Bronchial epithelial cell (primary cell): ENCODE measurements around the gene NFE2L1. TPM values are rescaled to one million over a fixed set of nuclear protein-coding genes. Genes with fewer than 3 reads are reported as not detected.

Experiments used
- DNase-seq: peaks from one replicate; pipeline ENCODE4 v3.0.0-alpha.2; 2010; ENCODE audit warnings: low read depth
- FAIRE-seq: peaks from 2 replicates; lab custom pipeline; 2011; peaks lifted over from hg19 to GRCh38; lab: Jason Lieb, UNC
- H3K27me3 ChIP-seq: 2 replicates; pipeline ENCODE4 v1.5.1; 2011; ENCODE audit warnings: low read length; ENCODE audit not compliant: control insufficient read depth, insufficient read depth
- H3K36me3 ChIP-seq: 2 replicates; pipeline ENCODE4 v1.5.1; 2011; ENCODE audit warnings: low read length; ENCODE audit not compliant: control insufficient read depth, insufficient read depth
- H3K4me3 ChIP-seq: 2 replicates; pipeline ENCODE4 v1.5.1; 2011; ENCODE audit warnings: mild to moderate bottlenecking, low read depth, low read length, control low read depth
- total RNA-seq: library from RNA; depleted of rRNA; stranded (reverse); fragments of >200 nt; gene quantifications from 2 replicates; pipeline ENCODE4 v1.2.1, GENCODE V29; 2014
- TF ChIP-seq, protein P1 (sequence below): IDR thresholded peaks from 2 replicates; pipeline ENCODE4 v1.5.1; 2011; ENCODE audit warnings: mild to moderate bottlenecking, moderate library complexity, low read length, control low read depth, inconsistent platforms; ENCODE audit not compliant: insufficient read depth, severe bottlenecking

The NFE2L1 gene
- total RNA-seq, 1 donor from 2014 or later = 84.2 TPM

- no peaks in the 10 kb centered on the region for H3K27me3 ChIP-seq
- no peak overlapping the region for H3K4me3 ChIP-seq
- FAIRE-seq = no peak
- no peaks in the 10 kb centered on the region for H3K36me3 ChIP-seq
- no peak for DNase-seq
- TF ChIP-seq, protein P1, sequence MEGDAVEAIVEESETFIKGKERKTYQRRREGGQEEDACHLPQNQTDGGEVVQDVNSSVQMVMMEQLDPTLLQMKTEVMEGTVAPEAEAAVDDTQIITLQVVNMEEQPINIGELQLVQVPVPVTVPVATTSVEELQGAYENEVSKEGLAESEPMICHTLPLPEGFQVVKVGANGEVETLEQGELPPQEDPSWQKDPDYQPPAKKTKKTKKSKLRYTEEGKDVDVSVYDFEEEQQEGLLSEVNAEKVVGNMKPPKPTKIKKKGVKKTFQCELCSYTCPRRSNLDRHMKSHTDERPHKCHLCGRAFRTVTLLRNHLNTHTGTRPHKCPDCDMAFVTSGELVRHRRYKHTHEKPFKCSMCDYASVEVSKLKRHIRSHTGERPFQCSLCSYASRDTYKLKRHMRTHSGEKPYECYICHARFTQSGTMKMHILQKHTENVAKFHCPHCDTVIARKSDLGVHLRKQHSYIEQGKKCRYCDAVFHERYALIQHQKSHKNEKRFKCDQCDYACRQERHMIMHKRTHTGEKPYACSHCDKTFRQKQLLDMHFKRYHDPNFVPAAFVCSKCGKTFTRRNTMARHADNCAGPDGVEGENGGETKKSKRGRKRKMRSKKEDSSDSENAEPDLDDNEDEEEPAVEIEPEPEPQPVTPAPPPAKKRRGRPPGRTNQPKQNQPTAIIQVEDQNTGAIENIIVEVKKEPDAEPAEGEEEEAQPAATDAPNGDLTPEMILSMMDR = no peak
Observed at GRCh38 chr17:48002916-48003416, 45.2 kb upstream of the NFE2L1 start.

GRCh38 chr17:48003417-48004151 is 44.6 kb upstream of the NFE2L1 start:
- no peaks in the 10 kb centered on the region for H3K27me3 ChIP-seq
- DNase-seq = no peak
- no peak for FAIRE-seq
- TF ChIP-seq, protein P1 = no peak
- H3K36me3 ChIP-seq = no peaks in the 10 kb centered on the region
- no peak overlapping the region for H3K4me3 ChIP-seq

DNA sequence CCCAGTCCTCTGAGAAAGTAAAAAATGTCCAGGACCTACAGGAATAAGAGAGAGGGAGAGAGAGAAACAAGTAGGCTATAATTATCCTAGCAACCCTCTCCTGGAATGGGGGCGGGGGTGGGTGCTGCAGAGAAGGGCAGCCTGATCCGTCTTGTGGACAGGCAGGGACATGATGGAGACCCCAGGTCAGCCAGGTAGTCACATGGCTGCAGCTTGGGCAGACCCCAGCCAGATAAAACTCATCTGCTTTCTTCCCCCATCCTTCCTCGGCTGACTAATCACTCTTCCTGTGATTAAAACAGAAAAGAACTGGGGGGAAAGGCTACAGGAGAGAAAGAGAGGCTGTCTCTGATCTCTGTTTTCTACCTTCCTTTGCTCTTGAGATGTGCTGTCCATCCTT is 43.2 kb upstream of the NFE2L1 start:
- DNase-seq (no peak), FAIRE-seq (no peak)
- TF ChIP-seq, protein P1 = no peak
- Histone ChIP-seq H3K4me3 (no peak overlapping the region), H3K27me3 (no peaks in the 10 kb centered on the region), H3K36me3 (no peaks in the 10 kb centered on the region)

DNA sequence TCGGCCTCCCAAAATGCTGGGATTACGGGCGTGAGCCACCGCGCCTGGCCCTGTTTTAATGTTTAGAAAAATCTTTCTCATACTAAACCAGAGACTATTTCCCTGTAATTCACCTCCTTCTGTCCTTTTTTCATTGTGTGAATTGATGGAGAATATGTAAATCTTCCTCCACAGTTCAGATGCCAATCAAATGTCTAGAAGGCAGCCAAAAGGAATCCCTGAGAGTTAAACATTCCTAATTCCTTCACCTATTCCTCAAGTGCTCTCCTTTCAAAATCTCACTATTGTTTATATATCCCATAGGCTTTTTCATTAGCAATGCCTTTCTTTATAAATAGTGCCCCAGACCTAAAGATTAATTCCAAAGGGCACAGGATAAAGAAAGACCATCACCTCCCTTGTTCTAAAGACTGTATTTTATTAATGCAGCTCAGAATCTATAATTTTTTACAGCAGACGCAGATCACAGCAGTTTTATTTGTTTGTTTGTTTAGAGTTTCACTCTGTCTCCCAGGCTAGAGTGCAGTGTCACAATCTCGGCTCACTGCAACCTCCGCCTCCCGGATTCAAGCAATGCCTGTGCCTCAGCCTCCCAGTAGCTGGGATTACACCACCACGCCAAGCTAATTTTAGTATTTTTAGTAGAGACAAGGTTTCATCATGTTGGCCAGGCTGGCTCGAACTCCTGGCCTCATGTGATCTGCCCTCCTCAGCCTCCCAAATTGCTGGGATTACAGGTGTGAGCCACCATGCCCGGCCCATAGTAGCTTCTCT is 41.0 kb upstream of the NFE2L1 start:
- H3K4me3 ChIP-seq = no peak overlapping the region
- DNase-seq (no peak), FAIRE-seq (no peak)
- peaks cover 4% of the 10 kb centered on the region for H3K27me3 ChIP-seq
- TF ChIP-seq, protein P1 = no peak
- H3K36me3 ChIP-seq = no peaks in the 10 kb centered on the region

DNA sequence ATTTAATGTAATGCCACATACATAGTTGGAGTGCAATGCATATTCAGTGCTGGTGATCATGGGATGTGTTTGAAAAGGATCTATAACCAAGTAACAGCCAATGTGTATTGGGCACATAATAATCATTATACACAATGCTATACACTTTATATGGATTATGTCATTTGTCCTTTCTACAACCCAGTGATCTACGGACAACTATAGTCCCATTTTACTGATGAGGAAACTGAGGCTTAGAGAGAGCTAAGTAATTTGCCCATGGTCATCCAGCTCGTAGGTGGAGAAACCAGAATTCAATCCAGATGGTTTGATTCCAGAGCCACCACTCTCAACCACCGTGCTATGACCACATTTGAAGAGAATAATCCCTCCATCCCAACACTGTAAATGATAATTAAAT is 38.0 kb upstream of the NFE2L1 start:
- DNase-seq (no peak), FAIRE-seq (no peak)
- peaks cover 12% of the 10 kb centered on the region for H3K27me3 ChIP-seq
- H3K4me3 ChIP-seq = no peak overlapping the region
- no peaks in the 10 kb centered on the region for H3K36me3 ChIP-seq
- TF ChIP-seq, protein P1 = no peak
